ENCODE data around the gene HOXD9. TPM values are rescaled to one million over a fixed set of nuclear protein-coding genes. Genes with fewer than 3 reads are reported as not detected.

Gene HOXD9
- total RNA-seq, 1 donor from 2014 or later: not detected

DNA sequence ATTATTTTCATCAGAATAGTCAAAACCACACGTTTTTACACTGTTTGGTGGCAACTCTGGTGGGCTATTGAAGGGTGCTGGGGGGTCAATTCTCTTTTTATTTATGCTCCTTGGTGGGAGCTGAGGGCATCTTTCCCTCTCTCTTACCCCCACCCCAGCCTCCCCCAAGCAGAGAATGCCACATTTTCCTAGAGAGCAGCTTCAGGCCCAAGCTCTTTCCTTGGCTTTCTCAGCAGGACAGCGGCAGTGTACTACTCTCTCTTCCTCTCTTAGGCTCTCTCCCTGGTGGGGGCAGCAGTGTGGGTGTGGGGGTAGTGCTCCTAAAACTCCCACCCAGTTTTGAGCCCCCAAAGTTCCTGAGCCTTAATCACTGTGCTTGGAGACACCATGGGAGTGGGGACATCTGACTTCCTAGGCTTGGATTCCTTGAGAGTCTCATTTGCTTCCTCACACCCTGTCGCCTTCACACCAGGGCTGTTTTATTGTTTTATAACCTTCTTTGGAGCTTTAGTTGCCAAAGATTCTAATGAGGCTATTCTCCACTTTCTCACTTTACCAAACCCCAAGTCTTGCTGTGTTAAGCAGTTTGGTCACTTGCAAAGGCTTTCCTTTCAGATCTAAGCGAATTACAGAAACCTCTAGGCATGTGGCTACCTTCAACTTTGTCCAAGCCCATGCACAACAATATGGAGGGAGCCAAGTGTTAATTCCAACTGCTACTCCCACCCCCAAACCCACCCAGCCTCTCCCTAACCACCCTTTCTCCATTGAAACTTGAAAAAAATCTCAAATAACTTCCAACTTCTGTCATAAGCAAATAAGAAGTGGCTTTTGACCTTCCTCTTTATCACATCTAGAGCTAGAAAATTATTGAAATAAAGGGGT is 22.8 kb downstream of the HOXD9 start:
- H3K4me3 ChIP-seq: no peak overlapping the region
- TF ChIP-seq, protein P1, sequence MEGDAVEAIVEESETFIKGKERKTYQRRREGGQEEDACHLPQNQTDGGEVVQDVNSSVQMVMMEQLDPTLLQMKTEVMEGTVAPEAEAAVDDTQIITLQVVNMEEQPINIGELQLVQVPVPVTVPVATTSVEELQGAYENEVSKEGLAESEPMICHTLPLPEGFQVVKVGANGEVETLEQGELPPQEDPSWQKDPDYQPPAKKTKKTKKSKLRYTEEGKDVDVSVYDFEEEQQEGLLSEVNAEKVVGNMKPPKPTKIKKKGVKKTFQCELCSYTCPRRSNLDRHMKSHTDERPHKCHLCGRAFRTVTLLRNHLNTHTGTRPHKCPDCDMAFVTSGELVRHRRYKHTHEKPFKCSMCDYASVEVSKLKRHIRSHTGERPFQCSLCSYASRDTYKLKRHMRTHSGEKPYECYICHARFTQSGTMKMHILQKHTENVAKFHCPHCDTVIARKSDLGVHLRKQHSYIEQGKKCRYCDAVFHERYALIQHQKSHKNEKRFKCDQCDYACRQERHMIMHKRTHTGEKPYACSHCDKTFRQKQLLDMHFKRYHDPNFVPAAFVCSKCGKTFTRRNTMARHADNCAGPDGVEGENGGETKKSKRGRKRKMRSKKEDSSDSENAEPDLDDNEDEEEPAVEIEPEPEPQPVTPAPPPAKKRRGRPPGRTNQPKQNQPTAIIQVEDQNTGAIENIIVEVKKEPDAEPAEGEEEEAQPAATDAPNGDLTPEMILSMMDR (IDR thresholded peaks at IDR 0.05): no peak
- no peak overlapping the region for H3K27ac ChIP-seq
- H3K27me3 ChIP-seq: no peaks in the 10 kb centered on the region
- peaks cover 0 to 3% of the 10 kb centered on the region in 2 donors for H3K36me3 ChIP-seq
- no peaks in the 10 kb centered on the region for H3K9me3 ChIP-seq
- peaks cover 0 to under 1% of the 10 kb centered on the region in 2 donors for H3K4me1 ChIP-seq
- intact Hi-C loops (cut with DNase I): no loop called here
- DNase-seq (ENCODE audit: low spot score in 2 of 2): peak in 1 of 2 donors; percentile 28

DNA sequence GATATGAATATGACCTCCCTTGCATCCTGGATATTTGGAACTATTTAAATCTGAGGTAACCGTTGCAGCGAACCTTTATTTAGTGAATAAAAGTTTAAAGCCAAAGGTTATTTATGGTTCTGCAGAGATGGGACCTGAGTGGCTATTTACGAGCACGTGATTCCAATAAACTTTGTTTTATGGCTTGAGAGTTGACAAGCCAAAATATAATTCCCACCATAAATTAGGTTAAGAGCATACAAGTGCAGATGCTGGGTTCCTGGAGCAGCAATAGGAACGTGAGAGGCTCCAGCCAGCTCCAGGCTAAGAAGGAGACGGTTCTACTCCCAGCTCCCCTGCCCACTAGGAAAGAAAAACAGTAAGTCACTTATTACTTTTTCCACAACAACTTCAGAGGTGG is 23.6 kb downstream of the HOXD9 start:
- H3K4me1 ChIP-seq: no peaks in the 10 kb centered on the region
- no peak for DNase-seq (ENCODE audit: low spot score in 2 of 2)
- peaks cover 0 to 3% of the 10 kb centered on the region in 2 donors for H3K36me3 ChIP-seq
- no peaks in the 10 kb centered on the region for H3K9me3 ChIP-seq
- intact Hi-C loops (cut with DNase I): no loop called here
- H3K4me3 ChIP-seq: no peak overlapping the region
- H3K27me3 ChIP-seq: no peaks in the 10 kb centered on the region
- TF ChIP-seq, protein P1 (IDR thresholded peaks at IDR 0.05): no peak
- H3K27ac ChIP-seq: no peak overlapping the region

DNA sequence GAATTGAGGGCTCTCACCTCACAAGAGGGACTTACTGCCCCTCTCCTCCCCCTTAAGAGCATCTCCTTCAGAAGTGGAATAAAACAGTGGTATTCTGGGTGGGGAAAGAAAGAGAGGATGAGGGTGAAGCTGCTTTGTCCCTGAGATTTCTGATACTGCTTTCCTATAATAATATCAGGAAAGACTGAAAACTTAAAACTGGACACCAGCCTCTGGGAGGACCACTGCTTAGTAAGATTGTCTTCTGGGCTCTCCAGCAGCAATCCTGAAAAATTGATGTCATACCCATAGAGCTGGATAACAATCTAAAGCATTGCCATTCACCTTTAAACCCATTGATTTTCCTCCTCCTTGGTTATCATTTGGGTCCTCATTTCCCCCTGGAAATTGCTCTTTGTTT is 24.1 kb downstream of the HOXD9 start:
- TF ChIP-seq, protein P1 (IDR thresholded peaks at IDR 0.05): no peak
- no peak overlapping the region for H3K27ac ChIP-seq
- H3K27me3 ChIP-seq: no peaks in the 10 kb centered on the region
- no peaks in the 10 kb centered on the region for H3K9me3 ChIP-seq
- DNase-seq (ENCODE audit: low spot score in 2 of 2): no peak
- H3K36me3 ChIP-seq: peaks cover 0 to 3% of the 10 kb centered on the region in 2 donors
- no peaks in the 10 kb centered on the region for H3K4me1 ChIP-seq
- no peak overlapping the region for H3K4me3 ChIP-seq
- intact Hi-C loops (cut with DNase I): no loop called here

DNA sequence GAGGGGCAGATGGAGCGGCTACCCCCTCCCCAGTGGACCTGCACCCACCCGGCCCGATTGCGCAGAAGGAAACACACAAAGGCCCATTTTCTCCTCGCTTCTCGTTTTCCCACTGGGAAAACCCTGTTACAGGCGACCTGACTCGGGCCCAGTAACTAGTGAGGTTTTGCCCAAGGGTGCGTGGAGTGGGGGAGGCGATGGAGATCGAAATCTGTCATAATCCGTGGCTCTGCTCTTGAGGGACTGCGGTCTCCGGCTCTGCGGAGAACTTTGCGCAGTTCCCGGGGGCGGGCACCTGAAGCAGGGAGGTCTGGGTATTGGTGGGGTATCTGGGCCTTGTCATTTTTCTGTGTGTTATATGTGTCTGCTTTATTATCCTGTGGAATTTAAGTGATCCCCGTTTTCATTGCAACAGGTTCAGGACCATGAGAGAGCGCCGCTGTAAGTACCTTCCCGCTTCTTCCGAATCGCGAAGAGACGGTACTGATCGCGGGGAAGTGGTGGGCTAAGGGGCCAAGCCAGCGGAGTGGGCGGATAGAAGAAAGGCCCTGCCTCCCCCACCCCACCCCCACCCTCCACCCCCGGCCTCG is 24.8 kb downstream of the HOXD9 start:
- no peaks in the 10 kb centered on the region for H3K27me3 ChIP-seq
- intact Hi-C loops (cut with DNase I): no loop called here
- no peak overlapping the region for H3K27ac ChIP-seq
- H3K9me3 ChIP-seq: no peaks in the 10 kb centered on the region
- no peak overlapping the region for H3K4me3 ChIP-seq
- TF ChIP-seq, protein P1 (IDR thresholded peaks at IDR 0.05): no peak
- peaks cover 0 to 3% of the 10 kb centered on the region in 2 donors for H3K36me3 ChIP-seq
- no peaks in the 10 kb centered on the region for H3K4me1 ChIP-seq
- DNase-seq (ENCODE audit: low spot score in 2 of 2): peak in 1 of 2 donors; percentile 38

DNA sequence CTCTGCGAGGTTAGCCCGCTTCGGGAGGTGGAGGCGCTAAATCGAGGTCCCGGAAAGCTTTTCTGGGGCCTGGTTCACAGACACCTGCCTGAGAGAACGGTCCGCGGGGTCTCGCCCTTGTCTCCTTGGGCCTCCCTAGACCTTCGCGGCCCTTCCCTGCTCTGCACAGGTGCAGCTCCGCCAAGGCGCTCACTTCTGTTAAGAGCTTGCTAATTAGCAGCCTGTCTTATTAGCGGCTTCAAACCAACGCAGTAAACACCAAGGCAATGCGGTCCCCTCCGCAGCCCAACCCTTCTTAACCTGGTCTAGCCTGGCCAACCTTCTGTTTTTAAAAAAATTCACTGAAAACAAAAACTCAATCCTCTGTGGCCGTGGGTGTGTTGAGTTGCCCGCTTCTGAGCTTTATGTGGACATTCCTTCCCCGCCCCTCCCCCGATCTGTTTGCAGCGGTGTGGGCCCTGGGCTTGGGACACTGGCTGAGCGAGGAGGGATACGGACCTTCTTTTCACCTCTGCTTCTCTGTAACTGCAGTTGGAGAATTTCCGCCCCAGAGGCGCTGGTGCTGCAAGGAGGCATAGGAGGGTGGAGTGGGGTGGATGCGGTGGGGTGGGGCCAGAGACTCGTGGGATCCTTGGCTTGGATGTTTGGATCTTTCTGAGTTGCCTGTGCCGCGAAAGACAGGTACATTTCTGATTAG is 25.4 kb downstream of the HOXD9 start:
- no peak overlapping the region for H3K27ac ChIP-seq
- peak in 1 of 2 donors; percentile 51 for DNase-seq (ENCODE audit: low spot score in 2 of 2)
- no peaks in the 10 kb centered on the region for H3K27me3 ChIP-seq
- TF ChIP-seq, protein P1 (IDR thresholded peaks at IDR 0.05): no peak
- intact Hi-C loops (cut with DNase I): no loop called here
- H3K4me3 ChIP-seq: no peak overlapping the region
- H3K9me3 ChIP-seq: no peaks in the 10 kb centered on the region
- peaks cover 5 to 9% of the 10 kb centered on the region in 2 donors for H3K36me3 ChIP-seq
- H3K4me1 ChIP-seq: no peaks in the 10 kb centered on the region

All from ascending aorta (tissue), 2 donors.